HCT116 (cell line): Measurements from ENCODE around the gene AQP6.

Source experiments
- JUND ChIP-seq: IDR thresholded peaks from 2 replicates; pipeline ENCODE4 v1.6.1; 2012
- RAD21 ChIP-seq: IDR thresholded peaks from 2 replicates; pipeline ENCODE4 v1.6.1; 2012; ENCODE audit warnings: low read depth, mild to moderate bottlenecking
- SP1 ChIP-seq: IDR thresholded peaks from 2 replicates; pipeline ENCODE4 v1.6.1; 2012; ENCODE audit warnings: low read depth
- SRF ChIP-seq: IDR thresholded peaks from 2 replicates; pipeline ENCODE4 v1.6.1; 2012; ENCODE audit warnings: low read depth
- ZNF274 ChIP-seq: fragments of 200-500 bp; sonication (Bioruptor generic); IDR thresholded peaks from 2 replicates; pipeline ENCODE4 v1.6.1; 2014; ENCODE audit warnings: mild to moderate bottlenecking, low read depth, low read length, inconsistent platforms
- TF ChIP-seq, protein P1 (sequence below), 3 experiments: fragments of 200-600 bp in 1 of 3; sonication (generic) in 1 of 3; IDR thresholded peaks in 2 of 3; conservative IDR thresholded peaks in 1 of 3; 2 replicates each; pipeline ENCODE4 v1.5.1; 2012 to 2017; ENCODE audit warnings: low read depth in 2 of 3, low read length in 2 of 3, antibody characterized with exemption in 1 of 3, borderline replicate concordance in 1 of 3, control low read depth in 1 of 3, mild to moderate bottlenecking in 1 of 3, mixed read lengths in 1 of 3, mixed run types in 1 of 3, moderate library complexity in 1 of 3; ENCODE audit not compliant: insufficient read depth in 1 of 3
- TF ChIP-seq, protein P2 (sequence below): IDR thresholded peaks from 2 replicates; pipeline ENCODE4 v1.6.1; 2011; ENCODE audit warnings: mild to moderate bottlenecking, low read length, moderate library complexity; ENCODE audit not compliant: insufficient replicate concordance; ENCODE audit errors: extremely low read depth

DNA sequence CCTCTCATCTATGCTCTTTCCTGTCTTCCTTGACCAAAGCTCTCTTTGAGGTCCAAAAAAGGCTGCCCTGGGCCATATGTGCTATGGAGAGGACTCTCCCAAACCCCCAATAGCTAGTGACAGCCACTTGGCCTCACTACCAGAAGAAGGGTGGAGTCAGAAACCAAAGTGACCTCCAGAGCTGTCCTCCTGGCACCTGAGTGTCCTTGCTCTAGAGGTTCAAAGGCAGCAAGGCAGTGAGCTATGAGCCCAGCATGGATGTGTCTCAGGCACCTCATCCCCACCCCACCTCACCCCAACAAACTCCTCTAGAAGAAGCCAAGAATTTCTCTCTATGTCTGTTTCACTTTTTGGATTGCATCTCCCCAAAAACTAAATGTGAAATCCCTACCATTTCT is 15.2 kb upstream of the AQP6 start:
- TF ChIP-seq JUND, result no peak
- TF ChIP-seq, protein P1, sequence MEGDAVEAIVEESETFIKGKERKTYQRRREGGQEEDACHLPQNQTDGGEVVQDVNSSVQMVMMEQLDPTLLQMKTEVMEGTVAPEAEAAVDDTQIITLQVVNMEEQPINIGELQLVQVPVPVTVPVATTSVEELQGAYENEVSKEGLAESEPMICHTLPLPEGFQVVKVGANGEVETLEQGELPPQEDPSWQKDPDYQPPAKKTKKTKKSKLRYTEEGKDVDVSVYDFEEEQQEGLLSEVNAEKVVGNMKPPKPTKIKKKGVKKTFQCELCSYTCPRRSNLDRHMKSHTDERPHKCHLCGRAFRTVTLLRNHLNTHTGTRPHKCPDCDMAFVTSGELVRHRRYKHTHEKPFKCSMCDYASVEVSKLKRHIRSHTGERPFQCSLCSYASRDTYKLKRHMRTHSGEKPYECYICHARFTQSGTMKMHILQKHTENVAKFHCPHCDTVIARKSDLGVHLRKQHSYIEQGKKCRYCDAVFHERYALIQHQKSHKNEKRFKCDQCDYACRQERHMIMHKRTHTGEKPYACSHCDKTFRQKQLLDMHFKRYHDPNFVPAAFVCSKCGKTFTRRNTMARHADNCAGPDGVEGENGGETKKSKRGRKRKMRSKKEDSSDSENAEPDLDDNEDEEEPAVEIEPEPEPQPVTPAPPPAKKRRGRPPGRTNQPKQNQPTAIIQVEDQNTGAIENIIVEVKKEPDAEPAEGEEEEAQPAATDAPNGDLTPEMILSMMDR (IDR thresholded peaks at IDR 0.05 in 2 of 3, conservative IDR thresholded peaks at IDR 0.05 in 1 of 3; ENCODE audit: borderline replicate concordance in 1 of 3, insufficient read depth in 1 of 3, low read depth in 2 of 3, low read length in 2 of 3), result no peak
- no peak for TF ChIP-seq ZNF274
- no peak for TF ChIP-seq RAD21
- TF ChIP-seq SP1, result no peak
- TF ChIP-seq, protein P2, sequence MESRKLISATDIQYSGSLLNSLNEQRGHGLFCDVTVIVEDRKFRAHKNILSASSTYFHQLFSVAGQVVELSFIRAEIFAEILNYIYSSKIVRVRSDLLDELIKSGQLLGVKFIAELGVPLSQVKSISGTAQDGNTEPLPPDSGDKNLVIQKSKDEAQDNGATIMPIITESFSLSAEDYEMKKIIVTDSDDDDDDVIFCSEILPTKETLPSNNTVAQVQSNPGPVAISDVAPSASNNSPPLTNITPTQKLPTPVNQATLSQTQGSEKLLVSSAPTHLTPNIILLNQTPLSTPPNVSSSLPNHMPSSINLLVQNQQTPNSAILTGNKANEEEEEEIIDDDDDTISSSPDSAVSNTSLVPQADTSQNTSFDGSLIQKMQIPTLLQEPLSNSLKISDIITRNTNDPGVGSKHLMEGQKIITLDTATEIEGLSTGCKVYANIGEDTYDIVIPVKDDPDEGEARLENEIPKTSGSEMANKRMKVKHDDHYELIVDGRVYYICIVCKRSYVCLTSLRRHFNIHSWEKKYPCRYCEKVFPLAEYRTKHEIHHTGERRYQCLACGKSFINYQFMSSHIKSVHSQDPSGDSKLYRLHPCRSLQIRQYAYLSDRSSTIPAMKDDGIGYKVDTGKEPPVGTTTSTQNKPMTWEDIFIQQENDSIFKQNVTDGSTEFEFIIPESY, result no peak
- TF ChIP-seq SRF, result no peak
